Natural killer cell (primary cell): ENCODE results near the gene PXN. TPM values are rescaled to one million over a fixed set of nuclear protein-coding genes. Genes with fewer than 3 reads are reported as not detected.

Experiments used
- ATAC-seq, 3 donors: fragments of 150-1000 bp in 2 of 3; fragments of 200-7000 bp in 1 of 3; cut with Tn5 transposase; 1 replicate in 1 of 3; 2 replicates in 2 of 3; pipeline ENCODE4 v1.10.0; 2021; ENCODE audit warnings: mild to moderate bottlenecking in 2 of 3, moderate library complexity in 2 of 3
- DNase-seq, 2 donors: peaks; one replicate each; pipeline versions ENCODE4 v3.0.0 to v3.0.0-alpha.2; 2013 to 2021; ENCODE audit warnings: mixed read lengths in 1 of 2
- H3K27ac ChIP-seq: one replicate; pipeline ENCODE4 v1.5.1; 2013; ENCODE audit warnings: mild to moderate bottlenecking, low read length
- H3K27me3 ChIP-seq: one replicate; pipeline ENCODE4 v1.6.1; 2013; ENCODE audit warnings: low read length; ENCODE audit not compliant: control insufficient read depth, insufficient read depth
- H3K36me3 ChIP-seq: one replicate; pipeline ENCODE4 v1.6.1; 2013; ENCODE audit warnings: low read length; ENCODE audit not compliant: control insufficient read depth, insufficient read depth
- H3K4me1 ChIP-seq: one replicate; pipeline ENCODE4 v1.6.1; 2013; ENCODE audit warnings: low read length; ENCODE audit not compliant: control insufficient read depth, insufficient read depth
- H3K4me3 ChIP-seq: one replicate; pipeline ENCODE4 v1.5.1; 2013; ENCODE audit warnings: low read length
- H3K9me3 ChIP-seq: one replicate; pipeline ENCODE4 v1.6.1; 2013; ENCODE audit warnings: low read length; ENCODE audit not compliant: control insufficient read depth, insufficient read depth
- H3K27ac Mint-ChIP-seq, 2 donors: one replicate each; pipeline ENCODE4 v1.8.0; 2022; ENCODE audit warnings: mild to moderate bottlenecking in 2 of 2, mixed read lengths in 2 of 2, moderate library complexity in 1 of 2
- H3K27me3 Mint-ChIP-seq, 2 donors: one replicate each; pipeline ENCODE4 v1.8.0; 2022; ENCODE audit warnings: low read depth in 2 of 2, mixed read lengths in 2 of 2
- H3K36me3 Mint-ChIP-seq: one replicate; pipeline ENCODE4 v1.8.0; 2022; ENCODE audit warnings: mixed read lengths
- H3K4me1 Mint-ChIP-seq, 2 donors: one replicate each; pipeline ENCODE4 v1.8.0; 2022; ENCODE audit warnings: mixed read lengths in 2 of 2
- H3K4me3 Mint-ChIP-seq: one replicate; pipeline ENCODE4 v1.8.0; 2022; ENCODE audit warnings: mild to moderate bottlenecking, moderate library complexity, mixed read lengths
- H3K9me3 Mint-ChIP-seq, 2 donors: one replicate each; pipeline ENCODE4 v1.8.0; 2022; ENCODE audit warnings: mixed read lengths in 2 of 2
- CTCF ChIP-seq: fragments of 200-600 bp; IDR thresholded peaks from one replicate; pipeline ENCODE4 v1.8.0; 2022; ENCODE audit warnings: antibody characterized with exemption
- WGBS: methylation state at CpG from one replicate; pipeline ENCODE4 v1.1.7; 2013; ENCODE audit warnings: missing lambda C conversion rate; ENCODE audit not compliant: insufficient coverage; 5-methylcytosine and 5-hydroxymethylcytosine counted together
- intact Hi-C: fragments of 100-400 bp; cut with micrococcal nuclease; formaldehyde crosslinking; loops from one replicate; pipeline ENCODE4 v1.14.2; 2022
- total RNA-seq, 4 donors: library from RNA; stranded (reverse); fragments of 120-200 nt in 1 of 4; gene quantifications; one replicate each; pipeline versions ENCODE4 v1.2.3 to v1.2.4, GENCODE V29; 2013 to 2022

Gene PXN
- total RNA-seq, 3 donors from 2014 or later (not counting 1 experiment from before 2014, with no cell fraction given), result 436 to 504 (median 478) TPM

- no peak for TF ChIP-seq CTCF
- no peak overlapping the region for H3K4me3 Mint-ChIP-seq
- DNase-seq, result no peak
Observed at GRCh38 chr12:120181991-120182631, 83.4 kb downstream of the PXN start.

GRCh38 chr12:120180975-120181374 is 84.6 kb downstream of the PXN start:
- Mint-ChIP-seq H3K4me3 (no peak overlapping the region), H3K27me3 (no peaks in the 10 kb centered on the region), H3K36me3 (peaks cover 8% of the 10 kb centered on the region), H3K27ac (no peak overlapping the region), H3K9me3 (no peaks in the 10 kb centered on the region), H3K4me1 (no peaks in the 10 kb centered on the region)
- intact Hi-C loops, result no loop called here
- H3K27me3 ChIP-seq, result no peaks in the 10 kb centered on the region
- no peaks in the 10 kb centered on the region for H3K4me1 ChIP-seq
- H3K36me3 ChIP-seq, result peaks cover 74% of the 10 kb centered on the region
- 98% methylated on average over 6 of the region's 7 CpGs for WGBS
- DNase-seq, result no peak
- TF ChIP-seq CTCF, result no peak
- no peaks in the 10 kb centered on the region for H3K9me3 ChIP-seq
- no peak for ATAC-seq
- H3K27ac ChIP-seq, result no peak overlapping the region
- no peak overlapping the region for H3K4me3 ChIP-seq

More at GRCh38 chr12:120181991-120182631, 83.4 kb downstream of the PXN start:
- Histone ChIP-seq H3K9me3 (no peaks in the 10 kb centered on the region), H3K27ac (no peak overlapping the region), H3K36me3 (peaks cover 74% of the 10 kb centered on the region), H3K27me3 (no peaks in the 10 kb centered on the region), H3K4me1 (no peaks in the 10 kb centered on the region), H3K4me3 (no peak overlapping the region)
- Mint-ChIP-seq H3K4me1 (peaks cover 0 to 5% of the 10 kb centered on the region in 2 donors), H3K9me3 (no peaks in the 10 kb centered on the region), H3K36me3 (peaks cover 8% of the 10 kb centered on the region), H3K27ac (no peak overlapping the region), H3K27me3 (no peaks in the 10 kb centered on the region)
- 95% methylated on average over 6 of the region's 8 CpGs for WGBS
- intact Hi-C loops, result no loop called here
- no peak for ATAC-seq

GRCh38 chr12:120175537-120175936 is 90.0 kb downstream of the PXN start:
- no peak for ATAC-seq

More at GRCh38 chr12:120175537-120175936, 90.0 kb downstream of the PXN start:
- Mint-ChIP-seq H3K27ac (no peak overlapping the region), H3K4me1 (no peaks in the 10 kb centered on the region), H3K9me3 (no peaks in the 10 kb centered on the region), H3K36me3 (peaks cover 8% of the 10 kb centered on the region), H3K27me3 (no peaks in the 10 kb centered on the region), H3K4me3 (no peak overlapping the region)
- WGBS, result 96% methylated on average over 11 of the region's 11 CpGs
- H3K36me3 ChIP-seq, result peaks cover 70% of the 10 kb centered on the region
- H3K4me1 ChIP-seq, result no peaks in the 10 kb centered on the region
- no peak for TF ChIP-seq CTCF
- intact Hi-C loops, result loop anchor here (2.0 kb wide), 1 partner anchor 17 kb away; no protein-coding TSS in a partner anchor
- no peak overlapping the region for H3K27ac ChIP-seq
- no peaks in the 10 kb centered on the region for H3K9me3 ChIP-seq
- no peak for DNase-seq
- H3K4me3 ChIP-seq, result no peak overlapping the region
- H3K27me3 ChIP-seq, result no peaks in the 10 kb centered on the region
